Gastrocnemius medialis (tissue), 4 donors: Measurements from ENCODE around the gene SKI. TPM values are rescaled to one million over a fixed set of nuclear protein-coding genes. Genes with fewer than 3 reads are reported as not detected.

Source experiments
- ATAC-seq, 2 donors: fragments of 150-250 bp; one replicate each; pipeline ENCODE4 v1.9.1; 2016
- DNase-seq, 2 donors: peaks; one replicate each; pipeline ENCODE4 v3.0.0-alpha.2; 2019
- H3K27ac ChIP-seq, 4 donors: fragments of 200-600 bp; sonication (generic); 1 replicate in 1 of 4; 2 replicates in 3 of 4; pipeline ENCODE4 v1.5.1; 2016 to 2018; ENCODE audit warnings: mild to moderate bottlenecking in 2 of 4, moderate library complexity in 1 of 4
- H3K27me3 ChIP-seq, 3 donors: fragments of 200-600 bp; sonication (generic) in 2 of 3; 1 replicate in 1 of 3; 2 replicates in 2 of 3; pipeline versions ENCODE4 v1.5.1 to v1.6.0; 2016 to 2019; ENCODE audit warnings: mild to moderate bottlenecking in 1 of 3, moderate library complexity in 1 of 3
- H3K36me3 ChIP-seq, 2 donors: fragments of 200-600 bp; sonication (generic) in 1 of 2; one replicate each; pipeline ENCODE4 v1.5.1; 2017 to 2018
- H3K4me1 ChIP-seq, 2 donors: fragments of 200-600 bp; sonication (generic) in 1 of 2; one replicate each; pipeline ENCODE4 v1.5.1; 2016 to 2017; ENCODE audit warnings: mild to moderate bottlenecking in 2 of 2
- H3K4me3 ChIP-seq, 4 donors: fragments of 200-600 bp; sonication (generic) in 3 of 4; 1 replicate in 1 of 4; 2 replicates in 3 of 4; pipeline ENCODE4 v1.5.1; 2016 to 2019; ENCODE audit warnings: mild to moderate bottlenecking in 2 of 4
- H3K9me3 ChIP-seq, 3 donors: fragments of 200-600 bp; sonication (generic) in 2 of 3; 1 replicate in 1 of 3; 2 replicates in 2 of 3; pipeline ENCODE4 v1.5.1; 2016 to 2019
- CTCF ChIP-seq, 5 experiments: fragments of 450-650 bp in 3 of 5; fragments of 200-600 bp in 2 of 5; sonication (generic) in 2 of 5; IDR thresholded peaks in 4 of 5; conservative IDR thresholded peaks in 1 of 5; 1 replicate in 4 of 5; 2 replicates in 1 of 5; pipeline ENCODE4 v1.5.1; 2016 to 2019; ENCODE audit warnings: antibody characterized with exemption in 5 of 5, mild to moderate bottlenecking in 3 of 5, moderate library complexity in 3 of 5
- POLR2A ChIP-seq, 2 donors: fragments of 450-650 bp; IDR thresholded peaks; one replicate each; pipeline ENCODE4 v1.6.1; 2017; ENCODE audit warnings: antibody characterized with exemption in 2 of 2, mild to moderate bottlenecking in 2 of 2, moderate library complexity in 2 of 2
- in situ Hi-C, 4 donors: fragments of 200-750 bp; cut with MboI; loops; one replicate each; pipeline versions ENCODE4 v1.15.0 to v1.8.0; 2017; ENCODE audit warnings: low sequenced_read_pairs in 4 of 4
- intact Hi-C: fragments of 100-400 bp; cut with DNase I; formaldehyde crosslinking; loops from one replicate; pipeline ENCODE4 v1.15.1; 2023; ENCODE audit warnings: low total_unique reads
- total RNA-seq, 4 donors: library from RNA; depleted of rRNA; stranded (reverse); fragments of >200 nt; gene quantifications; one replicate each; pipeline versions ENCODE4 v1.1.0 to v1.2.3, GENCODE V29; 2016

SKI gene
- total RNA-seq, 4 donors from 2014 or later = 7.8 to 32.2 (median 22.4) TPM

DNA sequence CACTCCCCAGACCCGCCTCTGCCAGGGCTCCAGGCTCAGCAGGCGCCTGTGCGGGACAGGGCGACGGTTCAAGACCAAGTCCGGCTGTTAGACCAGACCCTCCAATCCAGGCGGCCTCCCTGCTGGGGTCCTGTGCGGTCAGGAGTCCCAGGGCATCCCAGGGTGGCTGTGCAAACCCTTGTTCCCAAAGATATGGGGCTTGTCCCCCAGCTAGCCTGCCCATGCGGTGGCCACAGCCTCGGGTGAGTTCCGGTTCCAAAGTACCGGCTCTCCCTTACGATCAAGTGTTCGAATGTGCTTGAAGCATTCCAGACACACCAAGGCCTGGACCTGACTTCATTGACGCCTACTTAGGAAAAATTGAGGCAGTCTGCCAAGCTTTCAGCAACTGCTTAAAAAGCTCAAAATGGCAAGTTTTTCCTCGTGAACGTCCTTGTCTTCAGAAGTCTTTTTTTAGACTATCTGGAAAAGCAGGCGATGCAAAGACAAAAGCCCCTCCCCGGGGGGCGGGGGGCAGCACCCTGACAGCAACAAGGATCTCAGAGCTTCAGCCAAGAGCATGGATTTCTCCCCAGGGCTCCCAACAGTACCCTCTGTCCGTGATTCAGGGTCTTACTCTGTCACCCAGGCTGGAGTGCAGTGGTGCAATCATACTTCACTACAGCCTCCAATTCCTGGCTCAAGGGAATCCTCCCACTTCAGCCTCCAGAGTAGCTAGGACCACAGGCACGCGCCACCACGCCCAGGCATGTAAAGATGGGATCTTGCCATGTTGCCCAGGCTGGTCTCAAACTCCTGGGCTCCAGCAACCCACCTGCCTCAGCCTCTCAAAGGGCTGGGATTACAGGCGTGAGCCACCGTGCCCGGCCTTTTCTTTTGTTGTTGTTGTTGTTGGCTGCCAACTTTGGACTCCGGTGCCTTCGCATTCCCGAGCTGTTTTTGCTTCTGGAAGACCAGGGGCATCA is 35.8 kb upstream of the SKI start:
- Histone ChIP-seq H3K36me3 (no peaks in the 10 kb centered on the region), H3K4me3 (no peak overlapping the region), H3K9me3 (no peaks in the 10 kb centered on the region), H3K27me3 (no peaks in the 10 kb centered on the region), H3K27ac (peak overlapping the region; percentile 97 to 100 (median 98)), H3K4me1 (peaks cover 26 to 48% of the 10 kb centered on the region in 2 donors)
- TF ChIP-seq POLR2A (IDR thresholded peaks at IDR 0.05) (no peak), CTCF (IDR thresholded peaks at IDR 0.05 in 4 of 5, conservative IDR thresholded peaks at IDR 0.05 in 1 of 5) (no peak)
- in situ Hi-C loops = loop anchor here in 3 of 4 donors (10.0 to 25.0 kb wide), 3 partner anchors 192 to 395 kb away; partner anchors contain the start of genes PRXL2B (in 2 of the 3), MORN1 (in 1 of the 3) and RER1 (in 1 of the 3)
- no peak for DNase-seq
- intact Hi-C loops = loop anchor here (10.0 kb wide), 1 partner anchor 278 kb away; the partner anchor contains the start of genes CALML6 and TMEM52
- ATAC-seq = no peak

DNA sequence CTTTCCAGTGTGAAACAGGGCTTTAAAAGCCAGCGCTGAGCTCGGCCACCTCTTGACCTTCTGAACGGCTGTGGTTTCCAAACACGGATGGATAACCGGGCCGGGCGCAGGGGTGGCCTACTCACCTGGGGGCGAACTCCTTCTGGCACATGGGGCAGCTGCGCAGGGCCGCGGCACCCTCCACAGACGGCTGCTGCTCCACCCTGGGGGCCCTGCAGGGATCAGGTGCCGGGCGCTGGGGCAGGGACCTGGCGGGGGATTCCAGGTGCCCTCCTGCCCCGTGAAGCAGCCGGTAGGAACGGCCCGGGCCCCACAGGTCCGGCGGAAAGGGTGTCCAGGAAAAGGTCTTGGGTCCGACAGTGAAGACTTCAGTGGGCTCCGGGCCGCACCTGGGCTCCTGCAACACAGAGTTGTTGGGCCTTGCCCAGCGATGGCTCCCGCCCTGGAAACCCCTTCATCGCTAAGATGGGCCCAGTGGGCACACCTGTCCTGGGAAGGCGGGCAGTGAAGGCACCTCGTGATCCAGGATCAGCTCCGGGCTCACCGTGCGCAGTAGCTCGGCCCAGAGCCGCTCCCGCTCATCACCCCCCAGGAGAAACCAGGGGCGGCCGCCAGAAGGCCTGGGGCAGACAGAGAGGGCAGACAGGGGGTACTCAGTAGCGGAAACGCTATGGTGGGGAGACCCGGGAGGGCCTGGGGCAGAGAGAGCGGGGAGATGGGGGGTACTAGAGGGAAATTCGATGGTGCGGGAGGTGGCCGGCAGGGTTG is 34.4 kb upstream of the SKI start:
- H3K36me3 ChIP-seq = no peaks in the 10 kb centered on the region
- intact Hi-C loops (loop anchor here (10.0 kb wide), 1 partner anchor 279 kb away; the partner anchor contains the start of genes CALML6 and TMEM52), in situ Hi-C loops (loop anchor here in 3 of 4 donors (10.0 to 25.0 kb wide), 3 partner anchors 191 to 394 kb away; partner anchors contain the start of genes PRXL2B (in 2 of the 3), MORN1 (in 1 of the 3) and RER1 (in 1 of the 3))
- H3K27ac ChIP-seq = peak overlapping the region; percentile 97 to 100 (median 98)
- peaks cover 28 to 51% of the 10 kb centered on the region in 2 donors for H3K4me1 ChIP-seq
- TF ChIP-seq CTCF (IDR thresholded peaks at IDR 0.05 in 4 of 5, conservative IDR thresholded peaks at IDR 0.05 in 1 of 5) = no peak
- no peak for TF ChIP-seq POLR2A (IDR thresholded peaks at IDR 0.05)
- H3K27me3 ChIP-seq = no peaks in the 10 kb centered on the region
- no peaks in the 10 kb centered on the region for H3K9me3 ChIP-seq
- DNase-seq (no peak), ATAC-seq (no peak)
- peak overlapping the region; percentile 21 to 80 (median 67) for H3K4me3 ChIP-seq

GRCh38 chr1:2194319-2194897 is 33.7 kb upstream of the SKI start, which contains the start of gene FAAP20:
FAAP20 (minus strand) TSS chr1:2194772; CDS start chr1:2194749, 23 bp downstream.
- TF ChIP-seq POLR2A (IDR thresholded peaks at IDR 0.05) (peak; percentile 62 to 68), CTCF (IDR thresholded peaks at IDR 0.05 in 4 of 5, conservative IDR thresholded peaks at IDR 0.05 in 1 of 5) (no peak)
- ATAC-seq (peak; percentile 50 to 53), DNase-seq (peak in 1 of 2 donors; percentile 38)
- H3K27ac ChIP-seq = peak within 1 kb of the TSS; percentile 97 to 100 (median 98)
- H3K27me3 ChIP-seq = no peaks in the 10 kb centered on the region
- H3K4me3 ChIP-seq = peak within 1 kb of the TSS; percentile 58 to 98 (median 78)
- in situ Hi-C loops (loop anchor here in 3 of 4 donors (10.0 to 25.0 kb wide), 3 partner anchors 190 to 393 kb away; partner anchors contain the start of genes PRXL2B (in 2 of the 3), MORN1 (in 1 of the 3) and RER1 (in 1 of the 3)), intact Hi-C loops (loop anchor here (10.0 kb wide), 1 partner anchor 280 kb away; the partner anchor contains the start of genes CALML6 and TMEM52)
- H3K36me3 ChIP-seq = no peaks in the 10 kb centered on the region
- peaks cover 32 to 55% of the 10 kb centered on the region in 2 donors for H3K4me1 ChIP-seq
- no peaks in the 10 kb centered on the region for H3K9me3 ChIP-seq
